Panc1 (cell line): Measurements from ENCODE around the gene EFCAB11. TPM values are rescaled to one million over a fixed set of nuclear protein-coding genes. Genes with fewer than 3 reads are reported as not detected.

ENCODE experiments used
- ATAC-seq: fragments of 200-7000 bp; cut with Tn5 transposase; 2 replicates; pipeline ENCODE4 v1.9.1; 2020; ENCODE audit warnings: mild to moderate bottlenecking, moderate library complexity
- BruUV-seq: library from RNA; stranded (reverse); fragments of 400-500 nt; replicated peaks from 2 replicates; lab custom pipeline; 2021; lab: Mats Ljungman, UMichigan
- CTCF ChIA-PET: fragments of 300-600 bp; sonication (Branson Sonifier 250); formaldehyde crosslinking; loops from one replicate; lab custom pipeline; 2022; ENCODE audit warnings: antibody characterized with exemption; lab: Charles Lee
- POLR2A ChIA-PET: fragments of 300-600 bp; sonication (Branson Sonifier 250); formaldehyde crosslinking; loops from one replicate; lab custom pipeline; 2022; ENCODE audit warnings: antibody characterized with exemption; lab: Charles Lee
- DNase-seq: peaks from one replicate; pipeline ENCODE4 v3.0.0-alpha.2; 2010; ENCODE audit warnings: low read depth, low spot score
- H3K27ac ChIP-seq: 2 replicates; pipeline ENCODE4 v1.5.1; 2011; ENCODE audit warnings: mild to moderate bottlenecking, low read length, inconsistent platforms
- H3K27me3 ChIP-seq: fragments of 200-500 bp; sonication (Bioruptor generic); 2 replicates; pipeline ENCODE4 v1.6.0; 2014; ENCODE audit warnings: low read length, inconsistent platforms; ENCODE audit not compliant: control insufficient read depth, insufficient read depth
- H3K36me3 ChIP-seq: fragments of 200-500 bp; sonication (Bioruptor generic); 2 replicates; pipeline ENCODE4 v1.5.1; 2014; ENCODE audit warnings: inconsistent platforms, mild to moderate bottlenecking, low read length, moderate library complexity; ENCODE audit not compliant: control insufficient read depth, insufficient read depth
- H3K4me1 ChIP-seq: 2 replicates; pipeline ENCODE4 v1.5.1; 2011; ENCODE audit warnings: inconsistent platforms, mild to moderate bottlenecking, low read length, moderate library complexity; ENCODE audit not compliant: control insufficient read depth, insufficient read depth
- H3K4me3 ChIP-seq, 2 experiments: 2 replicates each; pipeline ENCODE4 v1.5.1; 2011 to 2012; ENCODE audit warnings: low read depth in 2 of 2, low read length in 2 of 2, mild to moderate bottlenecking in 2 of 2, inconsistent platforms in 1 of 2, moderate library complexity in 1 of 2
- H3K9me3 ChIP-seq: fragments of 200-500 bp; sonication (Bioruptor generic); 2 replicates; pipeline ENCODE4 v1.5.1; 2014; ENCODE audit warnings: low read depth, mild to moderate bottlenecking, inconsistent platforms, low read length, moderate library complexity; ENCODE audit not compliant: control insufficient read depth, insufficient read depth
- POLR2AphosphoS5 ChIP-seq: IDR thresholded peaks from 2 replicates; pipeline ENCODE4 v1.6.1; 2012; ENCODE audit warnings: mild to moderate bottlenecking, low read depth, low read length, moderate library complexity
- REST ChIP-seq, 2 experiments: IDR thresholded peaks; 2 replicates each; pipeline ENCODE4 v1.6.1; 2011 to 2012; ENCODE audit warnings: low read depth in 2 of 2, control low read depth in 1 of 2, low read length in 1 of 2, mild to moderate bottlenecking in 1 of 2, moderate library complexity in 1 of 2; ENCODE audit not compliant: insufficient read depth in 1 of 2
- SIN3A ChIP-seq: IDR thresholded peaks from 2 replicates; pipeline ENCODE4 v1.6.1; 2012; ENCODE audit warnings: low read depth, mild to moderate bottlenecking, low read length, moderate library complexity, borderline replicate concordance; ENCODE audit not compliant: insufficient read depth
- TCF7L2 ChIP-seq: IDR thresholded peaks from 2 replicates; pipeline ENCODE4 v1.6.1; 2011; ENCODE audit warnings: mild to moderate bottlenecking, low read depth, low read length, inconsistent platforms
- in situ Hi-C: cut with HindIII; loops from 2 replicates; pipeline ENCODE4 v1.10.0; 2016; ENCODE audit warnings: low sequenced_read_pairs, low pct_unique_long_range_greater_than_20kb
- intact Hi-C: fragments of 100-400 bp; cut with micrococcal nuclease; formaldehyde crosslinking; loops from one replicate; pipeline ENCODE4 v1.10.0; 2022; ENCODE audit not compliant: unreplicated experiment
- total RNA-seq: library from RNA; stranded (reverse); gene quantifications from one replicate; pipeline ENCODE4 v1.2.1, GENCODE V29; 2021; ENCODE audit not compliant: unreplicated experiment
- TF ChIP-seq, protein P1 (sequence below): fragments of 450-650 bp; IDR thresholded peaks from 2 replicates; pipeline ENCODE4 v1.5.1; 2017; ENCODE audit warnings: mild to moderate bottlenecking

The EFCAB11 gene
- total RNA-seq, 1 experiment from 2014 or later: 12.3 TPM

- ChIA-PET CTCF (interaction anchor here (0.6 kb wide), 1 partner anchor 10 kb away, joined by 3 read pairs; no protein-coding TSS in a partner anchor), POLR2A (no interaction called here)
- in situ Hi-C loops: no loop called here
- Histone ChIP-seq H3K36me3 (no peaks in the 10 kb centered on the region), H3K9me3 (no peaks in the 10 kb centered on the region), H3K27me3 (no peaks in the 10 kb centered on the region), H3K4me1 (no peaks in the 10 kb centered on the region), H3K4me3 (no peak overlapping the region), H3K27ac (no peak overlapping the region)
- BruUV-seq: no TSS peak
- intact Hi-C loops: no loop called here
- ATAC-seq: no peak
- DNase-seq: no peak
- TF ChIP-seq, protein P1, sequence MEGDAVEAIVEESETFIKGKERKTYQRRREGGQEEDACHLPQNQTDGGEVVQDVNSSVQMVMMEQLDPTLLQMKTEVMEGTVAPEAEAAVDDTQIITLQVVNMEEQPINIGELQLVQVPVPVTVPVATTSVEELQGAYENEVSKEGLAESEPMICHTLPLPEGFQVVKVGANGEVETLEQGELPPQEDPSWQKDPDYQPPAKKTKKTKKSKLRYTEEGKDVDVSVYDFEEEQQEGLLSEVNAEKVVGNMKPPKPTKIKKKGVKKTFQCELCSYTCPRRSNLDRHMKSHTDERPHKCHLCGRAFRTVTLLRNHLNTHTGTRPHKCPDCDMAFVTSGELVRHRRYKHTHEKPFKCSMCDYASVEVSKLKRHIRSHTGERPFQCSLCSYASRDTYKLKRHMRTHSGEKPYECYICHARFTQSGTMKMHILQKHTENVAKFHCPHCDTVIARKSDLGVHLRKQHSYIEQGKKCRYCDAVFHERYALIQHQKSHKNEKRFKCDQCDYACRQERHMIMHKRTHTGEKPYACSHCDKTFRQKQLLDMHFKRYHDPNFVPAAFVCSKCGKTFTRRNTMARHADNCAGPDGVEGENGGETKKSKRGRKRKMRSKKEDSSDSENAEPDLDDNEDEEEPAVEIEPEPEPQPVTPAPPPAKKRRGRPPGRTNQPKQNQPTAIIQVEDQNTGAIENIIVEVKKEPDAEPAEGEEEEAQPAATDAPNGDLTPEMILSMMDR: peak; percentile 13; the same call in 1 of the 2 replicates
- no peak for TF ChIP-seq REST (IDR thresholded peaks at IDR 0.05; ENCODE audit: insufficient read depth in 1 of 2, low read depth in 2 of 2, low read length in 1 of 2)
Measured at GRCh38 chr14:89936654-89937185, 17.8 kb downstream of the EFCAB11 start.

DNA sequence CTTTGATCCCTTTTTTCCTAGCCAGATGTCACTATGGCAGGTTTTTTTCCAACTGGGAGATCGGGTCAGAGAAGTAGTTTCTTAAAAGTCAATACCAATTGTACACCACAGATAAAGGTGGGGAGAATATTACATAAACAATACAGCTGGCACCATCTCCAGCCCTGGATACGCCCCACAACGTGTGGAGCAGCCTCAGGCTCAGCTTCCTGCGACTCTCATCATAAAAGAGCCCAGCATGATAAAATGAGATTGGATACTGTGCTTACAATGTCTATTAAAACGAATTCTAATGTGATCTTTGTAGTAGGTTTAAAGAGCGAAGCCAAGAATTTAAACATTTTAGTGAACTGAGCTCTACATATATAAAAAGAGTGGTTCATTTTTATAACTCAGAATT is 21.5 kb downstream of the EFCAB11 start:
- no peaks in the 10 kb centered on the region for H3K27me3 ChIP-seq
- CTCF ChIA-PET: no interaction called here
- POLR2A ChIA-PET: no interaction called here
- no TSS peak for BruUV-seq
- no peaks in the 10 kb centered on the region for H3K4me1 ChIP-seq
- DNase-seq (no peak), ATAC-seq (no peak)
- no peak overlapping the region for H3K4me3 ChIP-seq
- intact Hi-C loops: no loop called here
- no peaks in the 10 kb centered on the region; the same call in 1 of the 2 replicates for H3K36me3 ChIP-seq
- no peak overlapping the region for H3K27ac ChIP-seq
- H3K9me3 ChIP-seq: no peaks in the 10 kb centered on the region
- in situ Hi-C loops: no loop called here
- TF ChIP-seq REST (IDR thresholded peaks at IDR 0.05; ENCODE audit: insufficient read depth in 1 of 2, low read depth in 2 of 2, low read length in 1 of 2) (no peak), SIN3A (no peak), POLR2AphosphoS5 (no peak), TCF7L2 (no peak)
- TF ChIP-seq, protein P1: no peak
